Hepatocyte (in vitro differentiated cells): ENCODE data around the gene SDK1. TPM values are rescaled to one million over a fixed set of nuclear protein-coding genes. Genes with fewer than 3 reads are reported as not detected.

Experiments
- DNase-seq: peaks from one replicate; pipeline ENCODE4 v3.0.0-alpha.2; 2016; ENCODE audit warnings: low spot score
- H2AFZ ChIP-seq: fragments of 200-600 bp; sonication (generic); 2 replicates; pipeline ENCODE4 v1.6.0; 2016; ENCODE audit warnings: antibody characterized with exemption, mild to moderate bottlenecking
- H3K27ac ChIP-seq: fragments of 200-600 bp; sonication (generic); 2 replicates; pipeline ENCODE4 v1.5.1; 2016; ENCODE audit warnings: mild to moderate bottlenecking
- H3K27me3 ChIP-seq: fragments of 200-600 bp; sonication (generic); 2 replicates; pipeline ENCODE4 v1.6.1; 2016
- H3K36me3 ChIP-seq: fragments of 200-600 bp; sonication (generic); replicated peaks from 2 replicates; pipeline ENCODE4 v1.5.1; 2016; ENCODE audit warnings: low read depth; ENCODE audit not compliant: insufficient read depth
- H3K4me1 ChIP-seq: fragments of 200-600 bp; sonication (generic); 2 replicates; pipeline ENCODE4 v1.5.1; 2016; ENCODE audit warnings: mild to moderate bottlenecking, moderate library complexity; ENCODE audit not compliant: insufficient read depth
- H3K4me2 ChIP-seq: fragments of 200-600 bp; sonication (generic); 2 replicates; pipeline ENCODE4 v1.6.0; 2016
- H3K4me3 ChIP-seq: fragments of 200-600 bp; sonication (generic); 2 replicates; pipeline ENCODE4 v1.5.1; 2016; ENCODE audit warnings: mild to moderate bottlenecking
- H3K79me2 ChIP-seq: fragments of 200-600 bp; sonication (generic); 2 replicates; pipeline ENCODE4 v1.6.0; 2017; ENCODE audit warnings: mild to moderate bottlenecking
- H3K9me2 ChIP-seq: fragments of 200-600 bp; sonication (generic); replicated peaks from 2 replicates; pipeline ENCODE4 v1.6.0; 2017; ENCODE audit warnings: mild to moderate bottlenecking; ENCODE audit not compliant: insufficient read depth
- H3K9me3 ChIP-seq: fragments of 200-600 bp; sonication (generic); 2 replicates; pipeline ENCODE4 v1.5.1; 2016; ENCODE audit warnings: low read depth, mild to moderate bottlenecking
- H4K20me1 ChIP-seq: fragments of 200-600 bp; sonication (generic); 2 replicates; pipeline ENCODE4 v1.6.0; 2016; ENCODE audit warnings: mild to moderate bottlenecking; ENCODE audit not compliant: insufficient read depth, poor library complexity, severe bottlenecking
- EZH2 ChIP-seq: fragments of 200-600 bp; sonication (generic); IDR thresholded peaks from 2 replicates; pipeline ENCODE4 v1.6.1; 2016; ENCODE audit warnings: antibody characterized with exemption, mild to moderate bottlenecking, borderline replicate concordance
- EZH2phosphoT487 ChIP-seq: fragments of 200-600 bp; sonication (generic); IDR thresholded peaks from one replicate; pipeline ENCODE4 v1.6.1; 2018; ENCODE audit warnings: antibody characterized with exemption, mild to moderate bottlenecking, low read depth, moderate library complexity; ENCODE audit not compliant: unreplicated experiment, severe bottlenecking
- WGBS: methylation state at CpG from one replicate; pipeline ENCODE4 v1.1.6; 2016; ENCODE audit warnings: low lambda C conversion rate; ENCODE audit errors: missing lambda C conversion rate; 5-methylcytosine and 5-hydroxymethylcytosine counted together
- polyA plus RNA-seq: library from polyadenylated mRNA; unstranded; fragments of >200 nt; fragmentation: Nextera tagmentation; extraction: Ambion mirVana; gene quantifications from 2 replicates; pipeline ENCODE4 v1.2.1, GENCODE V29; 2016
- total RNA-seq: library from RNA; depleted of rRNA; stranded (reverse); fragments of >200 nt; gene quantifications from 2 replicates; pipeline ENCODE4 v1.2.3, GENCODE V29; 2014
- TF ChIP-seq, protein P1 (sequence below): fragments of 200-600 bp; sonication (generic); IDR thresholded peaks from 2 replicates; pipeline ENCODE4 v1.5.1; 2016; ENCODE audit warnings: antibody characterized with exemption, mild to moderate bottlenecking; ENCODE audit not compliant: poor library complexity

The SDK1 gene
- total and polyA plus RNA-seq, 2 experiments from 2014 or later, result 4.3 to 10.0 TPM

DNA sequence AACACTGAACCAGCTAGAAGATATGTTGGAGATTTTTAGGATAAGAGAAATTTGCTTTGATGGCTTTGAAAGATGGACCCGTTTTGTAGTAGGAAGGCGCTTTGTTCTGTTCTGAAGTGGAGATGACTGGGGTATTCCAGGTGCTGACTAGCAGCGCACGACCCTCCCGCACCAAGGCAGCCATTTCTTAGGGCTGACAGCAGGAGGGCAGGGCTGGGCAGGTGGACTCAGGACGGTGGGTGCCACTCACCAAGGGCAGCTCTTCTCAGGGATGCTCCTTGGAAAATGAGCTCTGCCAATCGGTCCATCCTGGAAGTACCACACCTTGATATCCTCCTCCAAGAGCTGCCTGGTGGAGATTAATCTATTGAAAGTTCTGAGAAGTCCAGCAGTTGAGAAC, 917.4 kb downstream of the SDK1 start:
- no peak overlapping the region for H3K4me2 ChIP-seq
- H3K79me2 ChIP-seq, result no peaks in the 10 kb centered on the region
- H3K4me1 ChIP-seq, result no peaks in the 10 kb centered on the region
- H2AFZ ChIP-seq, result no peak overlapping the region
- no peaks in the 10 kb centered on the region for H3K27me3 ChIP-seq
- no peak for DNase-seq
- 93% methylated on average over 7 of the region's 7 CpGs for WGBS
- no peak overlapping the region for H3K4me3 ChIP-seq
- TF ChIP-seq EZH2, result no peak
- TF ChIP-seq, protein P1, sequence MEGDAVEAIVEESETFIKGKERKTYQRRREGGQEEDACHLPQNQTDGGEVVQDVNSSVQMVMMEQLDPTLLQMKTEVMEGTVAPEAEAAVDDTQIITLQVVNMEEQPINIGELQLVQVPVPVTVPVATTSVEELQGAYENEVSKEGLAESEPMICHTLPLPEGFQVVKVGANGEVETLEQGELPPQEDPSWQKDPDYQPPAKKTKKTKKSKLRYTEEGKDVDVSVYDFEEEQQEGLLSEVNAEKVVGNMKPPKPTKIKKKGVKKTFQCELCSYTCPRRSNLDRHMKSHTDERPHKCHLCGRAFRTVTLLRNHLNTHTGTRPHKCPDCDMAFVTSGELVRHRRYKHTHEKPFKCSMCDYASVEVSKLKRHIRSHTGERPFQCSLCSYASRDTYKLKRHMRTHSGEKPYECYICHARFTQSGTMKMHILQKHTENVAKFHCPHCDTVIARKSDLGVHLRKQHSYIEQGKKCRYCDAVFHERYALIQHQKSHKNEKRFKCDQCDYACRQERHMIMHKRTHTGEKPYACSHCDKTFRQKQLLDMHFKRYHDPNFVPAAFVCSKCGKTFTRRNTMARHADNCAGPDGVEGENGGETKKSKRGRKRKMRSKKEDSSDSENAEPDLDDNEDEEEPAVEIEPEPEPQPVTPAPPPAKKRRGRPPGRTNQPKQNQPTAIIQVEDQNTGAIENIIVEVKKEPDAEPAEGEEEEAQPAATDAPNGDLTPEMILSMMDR, result no peak
- no peak for TF ChIP-seq EZH2phosphoT487
- H4K20me1 ChIP-seq, result no peaks in the 10 kb centered on the region
- no peaks in the 10 kb centered on the region for H3K9me3 ChIP-seq
- no peaks in the 10 kb centered on the region for H3K9me2 ChIP-seq
- no peak overlapping the region for H3K27ac ChIP-seq
- H3K36me3 ChIP-seq, result no peaks in the 10 kb centered on the region

DNA sequence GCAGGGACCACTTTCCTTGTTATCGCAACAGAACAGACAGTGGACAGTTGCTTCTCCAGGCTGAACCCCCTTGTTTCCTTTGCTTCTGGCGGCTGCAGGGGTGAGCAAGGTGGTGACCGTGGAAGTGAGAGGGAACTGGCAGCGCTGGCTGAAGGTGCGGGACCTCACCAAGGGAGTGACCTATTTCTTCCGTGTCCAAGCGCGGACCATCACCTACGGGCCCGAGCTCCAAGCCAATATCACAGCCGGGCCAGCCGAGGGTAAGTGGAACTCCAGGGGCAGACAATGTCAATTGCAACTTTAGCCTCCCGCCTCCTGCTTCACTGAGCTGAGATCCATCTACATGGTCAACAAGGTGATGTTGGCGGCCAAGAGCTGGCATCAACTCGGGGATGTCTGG, 919.0 kb downstream of the SDK1 start:
- no peaks in the 10 kb centered on the region for H3K9me3 ChIP-seq
- no peaks in the 10 kb centered on the region for H3K9me2 ChIP-seq
- no peaks in the 10 kb centered on the region for H3K36me3 ChIP-seq
- no peak for DNase-seq
- no peaks in the 10 kb centered on the region for H4K20me1 ChIP-seq
- no peak overlapping the region for H3K4me2 ChIP-seq
- 95% methylated on average over 14 of the region's 15 CpGs for WGBS
- H3K27ac ChIP-seq, result no peak overlapping the region
- H3K4me1 ChIP-seq, result no peaks in the 10 kb centered on the region
- H3K79me2 ChIP-seq, result no peaks in the 10 kb centered on the region
- H2AFZ ChIP-seq, result no peak overlapping the region
- no peaks in the 10 kb centered on the region for H3K27me3 ChIP-seq
- H3K4me3 ChIP-seq, result no peak overlapping the region
- TF ChIP-seq EZH2phosphoT487 (no peak), EZH2 (no peak)
- TF ChIP-seq, protein P1, result no peak

DNA sequence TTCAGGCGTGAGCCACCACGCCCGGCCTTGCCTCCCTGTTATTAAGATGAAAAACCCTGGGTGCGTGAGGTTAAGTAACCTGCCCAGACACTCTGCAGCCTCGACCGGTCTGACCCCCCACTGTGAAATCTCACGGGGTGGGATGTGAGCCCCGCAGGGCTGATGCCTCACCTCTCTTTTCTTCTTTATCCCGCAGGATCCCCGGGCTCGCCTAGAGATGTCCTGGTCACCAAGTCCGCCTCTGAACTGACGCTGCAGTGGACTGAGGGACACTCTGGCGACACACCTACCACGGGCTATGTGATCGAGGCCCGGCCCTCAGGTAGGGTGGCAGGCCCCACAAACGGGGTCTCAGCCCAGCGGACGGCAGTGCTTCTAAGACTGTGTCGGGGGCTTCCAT, 920.0 kb downstream of the SDK1 start:
- no peaks in the 10 kb centered on the region for H3K79me2 ChIP-seq
- H3K9me2 ChIP-seq, result no peaks in the 10 kb centered on the region
- WGBS, result 95% methylated on average over 21 of the region's 21 CpGs
- H3K4me3 ChIP-seq, result no peak overlapping the region
- no peaks in the 10 kb centered on the region for H3K9me3 ChIP-seq
- no peak overlapping the region for H3K27ac ChIP-seq
- TF ChIP-seq EZH2, result no peak
- TF ChIP-seq EZH2phosphoT487, result no peak
- TF ChIP-seq, protein P1, result no peak
- DNase-seq, result no peak
- H3K27me3 ChIP-seq, result no peaks in the 10 kb centered on the region
- H3K4me2 ChIP-seq, result no peak overlapping the region
- no peaks in the 10 kb centered on the region for H3K36me3 ChIP-seq
- no peaks in the 10 kb centered on the region for H3K4me1 ChIP-seq
- no peaks in the 10 kb centered on the region for H4K20me1 ChIP-seq
- no peak overlapping the region for H2AFZ ChIP-seq

GRCh38 chr7:4222676-4223075, 921.6 kb downstream of the SDK1 start:
- Histone ChIP-seq H3K9me3 (no peaks in the 10 kb centered on the region), H3K4me3 (no peak overlapping the region), H3K4me2 (no peak overlapping the region), H3K27me3 (no peaks in the 10 kb centered on the region), H4K20me1 (no peaks in the 10 kb centered on the region), H3K36me3 (no peaks in the 10 kb centered on the region), H3K27ac (no peak overlapping the region), H3K79me2 (no peaks in the 10 kb centered on the region), H3K9me2 (no peaks in the 10 kb centered on the region), H3K4me1 (no peaks in the 10 kb centered on the region), H2AFZ (no peak overlapping the region)
- no peak for DNase-seq
- TF ChIP-seq EZH2 (no peak), EZH2phosphoT487 (no peak)
- TF ChIP-seq, protein P1, result no peak
- WGBS, result 83% methylated on average over 5 of the region's 5 CpGs
